Anterior cingulate cortex (tissue), 58 donors: ENCODE measurements around the gene THEM5.
A peak's percentile ranks its signal among the peaks of the same experiment; 100 is the strongest.

Experiments
- DNase-seq, 58 donors: peaks; one replicate each; lab custom pipeline; 2025; lab: John Stamatoyannopoulos, UW

THEM5 gene

GRCh38 chr1:151841141-151841540 is 12.4 kb downstream of the THEM5 start:
- DNase-seq, result peak in 5 of 58 donors; percentile 17 to 48 (median 34)

- DNase-seq, result no peak
Measured at GRCh38 chr1:151840421-151840820, 13.1 kb downstream of the THEM5 start.

- DNase-seq, result peak in 56 of 58 donors; percentile 23 to 91 (median 71)
Measured at GRCh38 chr1:151839457-151840403, 13.8 kb downstream of the THEM5 start, which contains the start of gene C2CD4D. Gene C2CD4D, minus strand, starts transcription at chr1:151839820. Its CDS starts 831 bp downstream, at chr1:151838989.

- DNase-seq, result no peak
Measured at GRCh38 chr1:151839082-151839412, 14.5 kb downstream of the THEM5 start.

GRCh38 chr1:151838222-151839081 is 15.1 kb downstream of the THEM5 start:
- DNase-seq, result peak in 3 of 58 donors; percentile 8 to 21 (median 10)

GRCh38 chr1:151837884-151838221 is 15.7 kb downstream of the THEM5 start:
- DNase-seq, result no peak

GRCh38 chr1:151837197-151837596 is 16.3 kb downstream of the THEM5 start:
- DNase-seq, result no peak

- no peak for DNase-seq
Measured at GRCh38 chr1:151835596-151835995, 17.9 kb downstream of the THEM5 start.

GRCh38 chr1:151834239-151834638 is 19.3 kb downstream of the THEM5 start:
- DNase-seq, result no peak

- no peak for DNase-seq
Measured at GRCh38 chr1:151833172-151833900, 20.2 kb downstream of the THEM5 start.

- DNase-seq, result peak in 39 of 58 donors; percentile 5 to 71 (median 32)
Measured at GRCh38 chr1:151832318-151832980, 21.1 kb downstream of the THEM5 start.

GRCh38 chr1:151831605-151832004 is 21.9 kb downstream of the THEM5 start, which contains the start of gene RORC:
Gene RORC, minus strand, starts transcription at chr1:151831802. Its CDS starts 38 bp downstream, at chr1:151831764.
- no peak for DNase-seq

GRCh38 chr1:151831256-151831591 is 22.3 kb downstream of the THEM5 start:
- no peak for DNase-seq

- no peak for DNase-seq
Measured at GRCh38 chr1:151830055-151830454, 23.5 kb downstream of the THEM5 start.

GRCh38 chr1:151829352-151830046 is 24.0 kb downstream of the THEM5 start:
- no peak for DNase-seq

GRCh38 chr1:151828921-151829320 is 24.6 kb downstream of the THEM5 start:
- peak in 2 of 58 donors; percentile 13 to 14 for DNase-seq

GRCh38 chr1:151827853-151828252 is 25.7 kb downstream of the THEM5 start:
- no peak for DNase-seq

GRCh38 chr1:151825751-151826660 is 27.5 kb downstream of the THEM5 start:
- no peak for DNase-seq
